Smooth muscle cell (in vitro differentiated cells): Measurements from ENCODE around the gene PPP2R2C. TPM values are rescaled to one million over a fixed set of nuclear protein-coding genes. Genes with fewer than 3 reads are reported as not detected.

ENCODE experiments used
- DNase-seq: peaks from one replicate; lab custom pipeline; 2025; ENCODE audit not compliant: unreplicated experiment; lab: John Stamatoyannopoulos, UW
- H2AFZ ChIP-seq: fragments of 200-600 bp; sonication (generic); 2 replicates; pipeline ENCODE4 v1.6.0; 2016; ENCODE audit warnings: antibody characterized with exemption, low read depth, mild to moderate bottlenecking
- H3F3A ChIP-seq: fragments of 200-600 bp; sonication (generic); 2 replicates; pipeline ENCODE4 v1.6.0; 2017; ENCODE audit warnings: antibody characterized with exemption, low read depth
- H3K27ac ChIP-seq: fragments of 200-600 bp; sonication (generic); 2 replicates; pipeline ENCODE4 v1.5.1; 2016; ENCODE audit warnings: low read depth, mild to moderate bottlenecking
- H3K27me3 ChIP-seq: fragments of 200-600 bp; sonication (generic); 2 replicates; pipeline ENCODE4 v1.6.1; 2016; ENCODE audit warnings: low read depth, mild to moderate bottlenecking
- H3K36me3 ChIP-seq: fragments of 200-600 bp; sonication (generic); 2 replicates; pipeline ENCODE4 v1.5.1; 2016; ENCODE audit warnings: low read depth
- H3K4me1 ChIP-seq: fragments of 200-600 bp; sonication (generic); 2 replicates; pipeline ENCODE4 v1.5.1; 2016; ENCODE audit warnings: low read depth
- H3K4me2 ChIP-seq: fragments of 200-600 bp; sonication (generic); 2 replicates; pipeline ENCODE4 v1.6.0; 2016; ENCODE audit warnings: mild to moderate bottlenecking
- H3K4me3 ChIP-seq: fragments of 200-600 bp; sonication (generic); 2 replicates; pipeline ENCODE4 v1.5.1; 2016; ENCODE audit warnings: mild to moderate bottlenecking
- H3K79me2 ChIP-seq: fragments of 200-600 bp; sonication (generic); 2 replicates; pipeline ENCODE4 v1.6.0; 2016; ENCODE audit warnings: low read depth, mild to moderate bottlenecking
- H3K9ac ChIP-seq: fragments of 200-600 bp; sonication (generic); 2 replicates; pipeline ENCODE4 v1.6.0; 2016; ENCODE audit warnings: low read depth
- H3K9me3 ChIP-seq: fragments of 200-600 bp; sonication (generic); replicated peaks from 2 replicates; pipeline ENCODE4 v1.5.1; 2016; ENCODE audit warnings: low read depth
- H4K20me1 ChIP-seq: fragments of 200-600 bp; sonication (generic); 2 replicates; pipeline ENCODE4 v1.6.0; 2016; ENCODE audit warnings: low read depth
- WGBS: methylation state at CpG from one replicate; pipeline ENCODE4 v1.1.7; 2016; ENCODE audit warnings: low lambda C conversion rate; 5-methylcytosine and 5-hydroxymethylcytosine counted together
- polyA plus RNA-seq: library from polyadenylated mRNA; unstranded; fragments of >200 nt; fragmentation: Nextera tagmentation; extraction: Ambion mirVana; gene quantifications from 2 replicates; pipeline ENCODE4 v1.2.1, GENCODE V29; 2016
- total RNA-seq: library from RNA; depleted of rRNA; stranded (reverse); fragments of >200 nt; gene quantifications from 2 replicates; pipeline ENCODE4 v1.2.3, GENCODE V29; 2014
- TF ChIP-seq, protein P1 (sequence below): fragments of 200-600 bp; sonication (generic); IDR thresholded peaks from 2 replicates; pipeline ENCODE4 v1.5.1; 2017; ENCODE audit warnings: borderline replicate concordance, mild to moderate bottlenecking, antibody characterized with exemption; ENCODE audit not compliant: insufficient read depth, poor library complexity, severe bottlenecking

PPP2R2C gene
- total and polyA plus RNA-seq, 2 experiments from 2014 or later, result 0.54 to 1.8 TPM

GRCh38 chr4:6371812-6372211 is 100.6 kb downstream of the PPP2R2C start:
- whole genome bisulfite sequencing, result 89% methylated on average over 13 of the region's 13 CpGs
- peaks cover 2% of the 10 kb centered on the region for H3K27me3 ChIP-seq
- no peaks in the 10 kb centered on the region for H3F3A ChIP-seq
- H3K4me3 ChIP-seq, result no peak overlapping the region
- no peak overlapping the region for H3K27ac ChIP-seq
- H3K4me2 ChIP-seq, result no peak overlapping the region
- H3K4me1 ChIP-seq, result no peaks in the 10 kb centered on the region
- H3K9ac ChIP-seq, result no peak overlapping the region
- TF ChIP-seq, protein P1, sequence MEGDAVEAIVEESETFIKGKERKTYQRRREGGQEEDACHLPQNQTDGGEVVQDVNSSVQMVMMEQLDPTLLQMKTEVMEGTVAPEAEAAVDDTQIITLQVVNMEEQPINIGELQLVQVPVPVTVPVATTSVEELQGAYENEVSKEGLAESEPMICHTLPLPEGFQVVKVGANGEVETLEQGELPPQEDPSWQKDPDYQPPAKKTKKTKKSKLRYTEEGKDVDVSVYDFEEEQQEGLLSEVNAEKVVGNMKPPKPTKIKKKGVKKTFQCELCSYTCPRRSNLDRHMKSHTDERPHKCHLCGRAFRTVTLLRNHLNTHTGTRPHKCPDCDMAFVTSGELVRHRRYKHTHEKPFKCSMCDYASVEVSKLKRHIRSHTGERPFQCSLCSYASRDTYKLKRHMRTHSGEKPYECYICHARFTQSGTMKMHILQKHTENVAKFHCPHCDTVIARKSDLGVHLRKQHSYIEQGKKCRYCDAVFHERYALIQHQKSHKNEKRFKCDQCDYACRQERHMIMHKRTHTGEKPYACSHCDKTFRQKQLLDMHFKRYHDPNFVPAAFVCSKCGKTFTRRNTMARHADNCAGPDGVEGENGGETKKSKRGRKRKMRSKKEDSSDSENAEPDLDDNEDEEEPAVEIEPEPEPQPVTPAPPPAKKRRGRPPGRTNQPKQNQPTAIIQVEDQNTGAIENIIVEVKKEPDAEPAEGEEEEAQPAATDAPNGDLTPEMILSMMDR, result no peak
- H3K36me3 ChIP-seq, result no peaks in the 10 kb centered on the region
- no peaks in the 10 kb centered on the region for H4K20me1 ChIP-seq
- H3K79me2 ChIP-seq, result no peaks in the 10 kb centered on the region
- H3K9me3 ChIP-seq, result no peaks in the 10 kb centered on the region
- no peak overlapping the region for H2AFZ ChIP-seq
- DNase-seq, result no peak

- peaks cover 3% of the 10 kb centered on the region for H3K27me3 ChIP-seq
- no peak overlapping the region for H3K9ac ChIP-seq
- no peaks in the 10 kb centered on the region for H3K36me3 ChIP-seq
- DNase-seq, result no peak
- no peak overlapping the region for H3K27ac ChIP-seq
- no peak overlapping the region for H2AFZ ChIP-seq
- no peaks in the 10 kb centered on the region for H3F3A ChIP-seq
- no peaks in the 10 kb centered on the region for H3K9me3 ChIP-seq
- H3K4me3 ChIP-seq, result no peak overlapping the region
- H3K4me1 ChIP-seq, result no peaks in the 10 kb centered on the region
- TF ChIP-seq, protein P1, result no peak
- no peaks in the 10 kb centered on the region for H3K79me2 ChIP-seq
- H3K4me2 ChIP-seq, result no peak overlapping the region
- 93% methylated on average over 4 of the region's 5 CpGs for whole genome bisulfite sequencing
- H4K20me1 ChIP-seq, result no peaks in the 10 kb centered on the region
These were observed 101.1 kb downstream of the PPP2R2C start for GRCh38 chr4:6371271-6371670.

DNA sequence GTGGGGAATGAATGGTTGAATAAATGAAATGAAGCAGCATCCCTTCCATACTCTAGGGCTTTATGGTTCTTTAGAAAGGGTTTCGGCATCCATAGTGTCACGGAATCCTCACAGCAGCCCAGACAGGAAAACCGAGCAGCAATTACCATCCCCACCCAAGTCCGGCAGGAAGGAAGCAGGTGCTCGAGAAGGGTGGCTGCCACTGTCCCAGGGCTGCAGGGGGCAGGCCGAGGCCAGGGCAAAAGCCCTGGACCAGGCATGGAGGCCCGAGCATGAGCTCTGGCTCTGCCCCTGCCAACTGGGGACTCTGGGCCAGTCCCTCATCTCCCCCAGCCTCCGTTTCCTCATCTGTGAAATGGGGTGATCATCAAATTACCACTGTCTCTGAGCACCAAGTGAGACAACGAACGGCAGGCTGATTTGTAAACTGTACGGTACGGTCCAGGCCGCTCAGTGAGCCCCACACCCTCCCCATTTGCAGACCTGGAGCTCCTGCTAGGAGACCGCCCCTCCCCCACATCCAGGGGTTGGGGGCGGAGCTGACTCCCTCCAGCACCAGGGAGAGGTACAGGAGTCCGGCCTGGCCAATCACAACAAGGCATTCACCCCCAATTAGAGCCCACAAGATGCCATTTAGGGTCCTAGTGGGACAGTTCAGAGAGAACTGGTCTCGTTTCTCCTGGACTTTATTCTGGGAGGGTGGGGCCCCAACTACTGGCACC is 102.3 kb downstream of the PPP2R2C start:
- TF ChIP-seq, protein P1, result no peak
- no peaks in the 10 kb centered on the region for H3K4me1 ChIP-seq
- WGBS, result 87% methylated on average over 17 of the region's 17 CpGs

DNA sequence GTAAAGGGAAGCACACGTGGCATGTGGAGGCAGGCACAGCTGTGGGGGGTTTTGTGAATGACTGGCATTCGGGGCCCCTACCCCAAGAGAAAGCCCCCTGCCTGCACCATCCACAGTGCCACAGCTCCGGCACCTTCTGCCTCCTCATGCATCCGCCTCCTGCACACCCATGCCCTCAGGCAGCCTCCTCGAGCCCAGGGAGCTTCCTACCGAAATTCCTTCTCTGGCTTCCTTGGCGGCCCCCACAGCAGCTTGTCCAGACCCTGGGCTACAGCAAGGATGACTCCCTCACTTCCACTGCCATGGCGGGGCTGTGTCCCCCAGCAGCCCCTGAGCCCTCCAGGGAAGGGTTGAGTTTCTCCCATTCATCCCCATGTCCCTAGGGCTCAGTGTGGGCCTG is 102.9 kb downstream of the PPP2R2C start:
- Histone ChIP-seq H2AFZ (no peak overlapping the region), H3K4me1 (no peaks in the 10 kb centered on the region), H3K36me3 (no peaks in the 10 kb centered on the region), H4K20me1 (no peaks in the 10 kb centered on the region), H3K4me2 (no peak overlapping the region), H3K27ac (no peak overlapping the region), H3K9ac (no peak overlapping the region), H3K9me3 (no peaks in the 10 kb centered on the region), H3K79me2 (no peaks in the 10 kb centered on the region), H3K27me3 (peaks cover 3% of the 10 kb centered on the region), H3F3A (no peaks in the 10 kb centered on the region), H3K4me3 (no peak overlapping the region)
- no peak for DNase-seq
- 71% methylated on average over 8 of the region's 8 CpGs for WGBS
- TF ChIP-seq, protein P1, result no peak

More for the DNA sequence above, 102.3 kb downstream of the PPP2R2C start:
- H2AFZ ChIP-seq, result no peak overlapping the region
- no peaks in the 10 kb centered on the region for H3K9me3 ChIP-seq
- H3K36me3 ChIP-seq, result no peaks in the 10 kb centered on the region
- DNase-seq, result no peak
- H3K27me3 ChIP-seq, result peaks cover 3% of the 10 kb centered on the region
- no peaks in the 10 kb centered on the region for H3F3A ChIP-seq
- H4K20me1 ChIP-seq, result no peaks in the 10 kb centered on the region
- H3K4me2 ChIP-seq, result no peak overlapping the region
- H3K4me3 ChIP-seq, result no peak overlapping the region
- H3K9ac ChIP-seq, result no peak overlapping the region
- no peaks in the 10 kb centered on the region for H3K79me2 ChIP-seq
- H3K27ac ChIP-seq, result no peak overlapping the region
